Activated B cell treated with CpG ODN at 0.5 μM for 24 hours (primary cell): Measurements from ENCODE around the gene TMA7. TPM values are rescaled to one million over a fixed set of nuclear protein-coding genes. Genes with fewer than 3 reads are reported as not detected.

ENCODE experiments used
- ATAC-seq: fragments of 200-7000 bp; cut with Tn5 transposase; one replicate; pipeline ENCODE4 v1.10.0; 2021; ENCODE audit warnings: low read depth, mild to moderate bottlenecking, moderate library complexity
- CTCF ChIA-PET: fragments of 350-600 bp; sonication (Branson Sonifier 250); formaldehyde crosslinking; loops from one replicate; lab custom pipeline; 2021; ENCODE audit warnings: antibody characterized with exemption; lab: Charles Lee
- POLR2A ChIA-PET: fragments of 350-600 bp; sonication (Branson Sonifier 250); formaldehyde crosslinking; loops from one replicate; lab custom pipeline; 2021; ENCODE audit warnings: antibody characterized with exemption; lab: Charles Lee
- DNase-seq: peaks from one replicate; pipeline ENCODE4 v3.0.0; 2022
- H3K27ac Mint-ChIP-seq: one replicate; pipeline ENCODE4 v1.8.0; 2020; ENCODE audit warnings: mixed read lengths
- H3K27me3 Mint-ChIP-seq: one replicate; pipeline ENCODE4 v1.8.0; 2021; ENCODE audit warnings: mixed read lengths
- H3K36me3 Mint-ChIP-seq: one replicate; pipeline ENCODE4 v1.8.0; 2021; ENCODE audit warnings: low read depth, mixed read lengths
- H3K4me1 Mint-ChIP-seq: one replicate; pipeline ENCODE4 v1.8.0; 2021; ENCODE audit warnings: mixed read lengths
- H3K4me3 Mint-ChIP-seq: one replicate; pipeline ENCODE4 v1.8.0; 2020; ENCODE audit warnings: mild to moderate bottlenecking, mixed read lengths
- H3K9me3 Mint-ChIP-seq: one replicate; pipeline ENCODE4 v1.8.0; 2020; ENCODE audit warnings: mixed read lengths
- intact Hi-C: fragments of 100-400 bp; cut with micrococcal nuclease; formaldehyde crosslinking; loops from one replicate; pipeline ENCODE4 v1.15.1; 2024
- total RNA-seq: library from RNA; stranded (reverse); gene quantifications from 2 replicates; pipeline ENCODE4 v1.2.3, GENCODE V29; 2022
- TF ChIP-seq, protein P1 (sequence below): fragments of 200-600 bp; IDR thresholded peaks from one replicate; pipeline ENCODE4 v1.8.0; 2022; ENCODE audit warnings: antibody characterized with exemption, mild to moderate bottlenecking

TMA7 gene
- total RNA-seq, 1 donor from 2014 or later: 216 TPM

DNA sequence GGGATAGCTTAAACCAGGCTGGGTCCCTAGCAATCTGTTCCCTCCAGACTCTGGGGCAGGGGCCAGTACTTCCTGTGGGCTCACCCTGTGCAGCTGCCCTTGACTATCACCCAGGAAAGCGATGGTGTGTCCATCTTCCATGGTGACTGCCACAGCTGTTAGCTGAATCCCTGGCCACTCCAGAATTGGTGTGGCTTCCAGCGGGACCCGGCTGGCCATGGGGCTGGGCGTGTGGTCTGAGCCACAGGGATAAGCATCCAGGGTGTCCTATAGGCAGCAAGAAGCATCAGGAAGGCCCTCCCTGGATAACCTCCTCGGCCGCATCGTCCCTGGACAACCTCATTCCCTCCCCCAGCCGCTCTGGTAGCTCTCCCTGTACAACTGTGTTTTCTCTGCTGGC, 17.4 kb upstream of the TMA7 start:
- no peaks in the 10 kb centered on the region for H3K9me3 Mint-ChIP-seq
- no peak overlapping the region for H3K4me3 Mint-ChIP-seq
- TF ChIP-seq, protein P1, sequence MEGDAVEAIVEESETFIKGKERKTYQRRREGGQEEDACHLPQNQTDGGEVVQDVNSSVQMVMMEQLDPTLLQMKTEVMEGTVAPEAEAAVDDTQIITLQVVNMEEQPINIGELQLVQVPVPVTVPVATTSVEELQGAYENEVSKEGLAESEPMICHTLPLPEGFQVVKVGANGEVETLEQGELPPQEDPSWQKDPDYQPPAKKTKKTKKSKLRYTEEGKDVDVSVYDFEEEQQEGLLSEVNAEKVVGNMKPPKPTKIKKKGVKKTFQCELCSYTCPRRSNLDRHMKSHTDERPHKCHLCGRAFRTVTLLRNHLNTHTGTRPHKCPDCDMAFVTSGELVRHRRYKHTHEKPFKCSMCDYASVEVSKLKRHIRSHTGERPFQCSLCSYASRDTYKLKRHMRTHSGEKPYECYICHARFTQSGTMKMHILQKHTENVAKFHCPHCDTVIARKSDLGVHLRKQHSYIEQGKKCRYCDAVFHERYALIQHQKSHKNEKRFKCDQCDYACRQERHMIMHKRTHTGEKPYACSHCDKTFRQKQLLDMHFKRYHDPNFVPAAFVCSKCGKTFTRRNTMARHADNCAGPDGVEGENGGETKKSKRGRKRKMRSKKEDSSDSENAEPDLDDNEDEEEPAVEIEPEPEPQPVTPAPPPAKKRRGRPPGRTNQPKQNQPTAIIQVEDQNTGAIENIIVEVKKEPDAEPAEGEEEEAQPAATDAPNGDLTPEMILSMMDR: no peak
- H3K27ac Mint-ChIP-seq: no peak overlapping the region
- DNase-seq: no peak
- no peaks in the 10 kb centered on the region for H3K4me1 Mint-ChIP-seq
- H3K36me3 Mint-ChIP-seq: no peaks in the 10 kb centered on the region
- no peak for ATAC-seq
- POLR2A ChIA-PET: interaction anchor here (0.6 kb wide), 1 partner anchor 325 kb away, joined by 7 read pairs; no protein-coding TSS in a partner anchor
- CTCF ChIA-PET: interaction anchor here (1.4 to 1.9 kb wide), 2 partner anchors 13 to 22 kb away, joined by 5 to 8 read pairs; no protein-coding TSS in a partner anchor
- intact Hi-C loops: no loop called here
- peaks cover 3% of the 10 kb centered on the region for H3K27me3 Mint-ChIP-seq

DNA sequence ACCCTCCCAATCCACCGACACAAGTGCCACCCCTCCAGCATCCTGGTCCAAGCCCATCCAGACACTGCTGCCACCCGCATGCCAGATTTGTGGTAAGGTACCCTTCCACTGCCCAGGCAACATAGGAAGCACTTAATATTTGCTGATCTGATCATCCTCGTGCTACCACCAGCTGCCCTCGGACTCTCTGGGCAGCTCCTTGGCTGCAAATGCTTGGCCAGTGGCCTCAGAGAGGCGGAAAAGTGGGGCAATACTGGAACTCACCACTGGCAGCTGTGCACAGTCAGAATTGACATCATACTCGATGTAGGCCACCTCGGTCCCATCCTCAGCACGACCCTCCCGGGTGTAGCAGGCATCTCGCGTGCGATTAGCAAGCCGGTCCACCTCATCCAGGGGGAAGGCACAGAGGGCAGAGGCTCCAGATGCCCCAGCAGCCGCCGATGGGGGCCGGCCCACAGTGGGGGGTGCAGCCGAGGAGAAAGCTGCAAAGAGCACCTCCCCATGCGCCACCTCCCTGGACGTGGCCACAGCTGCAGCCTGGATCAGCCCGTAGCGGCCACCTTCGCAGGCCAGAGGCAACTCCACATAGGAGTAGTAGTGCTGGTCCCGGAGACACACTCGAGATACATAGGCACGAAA, 16.7 kb upstream of the TMA7 start:
- intact Hi-C loops: no loop called here
- DNase-seq (no peak), ATAC-seq (no peak)
- POLR2A ChIA-PET: no interaction called here
- CTCF ChIA-PET: interaction anchor here (1.4 to 1.9 kb wide), 2 partner anchors 13 to 22 kb away, joined by 5 to 8 read pairs; no protein-coding TSS in a partner anchor
- TF ChIP-seq, protein P1: no peak
- Mint-ChIP-seq H3K36me3 (no peaks in the 10 kb centered on the region), H3K27me3 (peaks cover 8% of the 10 kb centered on the region), H3K27ac (no peak overlapping the region), H3K4me1 (no peaks in the 10 kb centered on the region), H3K4me3 (no peak overlapping the region), H3K9me3 (no peaks in the 10 kb centered on the region)

DNA sequence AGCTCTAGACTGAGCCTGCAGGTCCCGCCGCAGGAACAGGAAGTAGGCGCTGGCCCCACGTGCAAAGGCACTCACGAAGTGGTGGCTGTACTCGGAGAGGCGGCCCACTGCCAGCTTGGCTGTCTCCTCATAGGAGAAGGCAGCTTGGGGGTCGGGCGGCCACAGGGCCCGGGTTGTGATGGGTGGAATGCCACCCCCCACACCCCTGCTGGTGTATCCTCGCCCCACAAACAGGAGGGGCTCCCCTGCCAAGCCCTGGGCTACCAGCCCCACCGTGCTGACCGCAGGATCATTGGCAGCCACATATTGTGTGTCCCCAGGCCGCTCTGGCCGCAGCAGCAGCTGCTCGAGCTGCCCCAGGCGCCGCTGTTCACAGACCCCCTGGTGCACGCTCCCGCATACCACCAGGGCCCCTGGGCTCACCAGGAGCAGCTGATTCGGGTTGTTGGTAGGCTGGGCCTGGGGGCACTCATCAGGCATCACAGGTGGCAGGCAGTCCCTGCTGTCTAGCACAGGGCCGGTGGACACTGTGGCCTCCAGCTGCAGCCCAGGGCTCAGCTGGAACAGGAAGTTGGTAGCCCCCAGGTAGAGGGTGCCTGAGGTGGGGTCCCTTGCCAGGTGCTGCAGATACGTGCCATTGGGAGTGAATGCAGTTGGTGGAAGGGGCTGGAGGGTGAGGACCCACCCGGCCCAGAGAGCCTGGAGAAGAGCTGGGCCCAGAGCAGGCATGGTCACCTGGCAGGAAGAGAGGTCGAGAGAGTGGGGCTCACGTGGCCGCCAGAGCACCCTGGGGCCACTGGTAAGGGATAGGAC, 16.0 kb upstream of the TMA7 start:
- peaks cover 9% of the 10 kb centered on the region for H3K27me3 Mint-ChIP-seq
- intact Hi-C loops: no loop called here
- CTCF ChIA-PET: interaction anchor here (0.8 to 1.9 kb wide), 2 partner anchors 12 to 23 kb away, joined by 6 to 8 read pairs; no protein-coding TSS in a partner anchor
- POLR2A ChIA-PET: interaction anchor here (0.6 kb wide), 1 partner anchor 59 kb away, joined by 4 read pairs; no protein-coding TSS in a partner anchor
- TF ChIP-seq, protein P1: no peak
- H3K4me3 Mint-ChIP-seq: no peak overlapping the region
- no peaks in the 10 kb centered on the region for H3K9me3 Mint-ChIP-seq
- no peaks in the 10 kb centered on the region for H3K36me3 Mint-ChIP-seq
- H3K27ac Mint-ChIP-seq: no peak overlapping the region
- H3K4me1 Mint-ChIP-seq: no peaks in the 10 kb centered on the region
- DNase-seq: no peak
- ATAC-seq: no peak

DNA sequence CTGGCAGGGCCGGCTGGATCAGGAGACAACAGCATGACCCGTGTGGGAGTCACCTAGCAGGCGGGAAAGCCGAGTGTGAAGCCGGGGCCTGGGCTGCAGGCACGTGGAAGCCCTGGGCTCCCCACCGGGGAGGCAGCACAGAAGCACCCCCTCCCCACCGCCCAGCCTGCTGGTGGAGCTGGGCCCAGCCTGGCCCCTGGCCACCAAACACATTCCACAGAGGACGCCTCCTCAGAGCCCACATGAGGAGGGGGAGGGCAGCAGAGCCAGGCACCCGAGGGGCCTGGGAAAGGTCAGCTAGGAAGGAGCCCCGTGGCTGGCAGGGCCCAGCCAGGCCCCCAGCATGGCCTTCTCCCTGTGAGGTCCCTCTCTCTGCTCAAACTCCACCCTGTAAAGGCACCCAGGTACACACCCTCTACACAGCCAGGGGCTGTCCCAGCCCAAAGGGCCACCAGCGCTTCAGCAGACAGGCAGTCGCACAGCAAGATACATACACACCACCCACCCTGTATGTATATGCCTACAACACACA, 14.7 kb upstream of the TMA7 start:
- TF ChIP-seq, protein P1: no peak
- Mint-ChIP-seq H3K36me3 (no peaks in the 10 kb centered on the region), H3K4me1 (peaks cover 4% of the 10 kb centered on the region), H3K27ac (no peak overlapping the region), H3K4me3 (no peak overlapping the region), H3K27me3 (peaks cover 9% of the 10 kb centered on the region), H3K9me3 (no peaks in the 10 kb centered on the region)
- ChIA-PET POLR2A (no interaction called here), CTCF (no interaction called here)
- DNase-seq: no peak
- intact Hi-C loops: no loop called here
- no peak for ATAC-seq
